PC-9 (cell line): ENCODE data around the gene LETMD1. TPM values are rescaled to one million over a fixed set of nuclear protein-coding genes. Genes with fewer than 3 reads are reported as not detected.

Experiments
- BruUV-seq: library from RNA; stranded (reverse); fragments of 400-500 nt; replicated peaks from 2 replicates; lab custom pipeline; 2021; lab: Mats Ljungman, UMichigan
- CTCF ChIA-PET: fragments of 300-600 bp; sonication (Branson Sonifier 250); formaldehyde crosslinking; loops from one replicate; lab custom pipeline; 2022; ENCODE audit warnings: antibody characterized with exemption; lab: Charles Lee
- POLR2A ChIA-PET: fragments of 300-600 bp; sonication (Branson Sonifier 250); formaldehyde crosslinking; loops from one replicate; lab custom pipeline; 2022; ENCODE audit warnings: antibody characterized with exemption; ENCODE audit not compliant: unreplicated experiment; lab: Charles Lee
- DNase-seq, 2 experiments: peaks; one replicate each; pipeline versions ENCODE4 v3.0.0 to v3.0.0-alpha.2; 2015 to 2022; ENCODE audit warnings: mixed read lengths in 1 of 2
- H2AFZ ChIP-seq: fragments of 200-600 bp; sonication (generic); 2 replicates; pipeline ENCODE4 v1.8.1; 2017; ENCODE audit warnings: antibody characterized with exemption
- H3F3A ChIP-seq: fragments of 200-600 bp; sonication (generic); 2 replicates; pipeline ENCODE4 v1.8.1; 2017; ENCODE audit warnings: antibody characterized with exemption, mild to moderate bottlenecking, low read depth; ENCODE audit not compliant: insufficient read depth
- H3K27ac ChIP-seq: fragments of 200-600 bp; sonication (generic); 2 replicates; pipeline ENCODE4 v1.6.1; 2016; ENCODE audit warnings: mixed run types
- H3K27me3 ChIP-seq: fragments of 200-600 bp; sonication (generic); 2 replicates; pipeline ENCODE4 v1.6.1; 2016; ENCODE audit warnings: low read depth, mixed run types; ENCODE audit not compliant: insufficient read depth
- H3K36me3 ChIP-seq: fragments of 200-600 bp; sonication (generic); 2 replicates; pipeline ENCODE4 v1.6.1; 2016; ENCODE audit warnings: low read depth, mixed run types
- H3K4me1 ChIP-seq: fragments of 200-600 bp; sonication (generic); replicated peaks from 2 replicates; pipeline ENCODE4 v1.6.1; 2016; ENCODE audit warnings: mixed run types; ENCODE audit not compliant: insufficient read depth
- H3K4me2 ChIP-seq: fragments of 200-600 bp; sonication (generic); 2 replicates; pipeline ENCODE4 v1.6.1; 2017; ENCODE audit warnings: mixed run types
- H3K4me3 ChIP-seq: fragments of 200-600 bp; sonication (generic); 2 replicates; pipeline ENCODE4 v1.6.1; 2016; ENCODE audit warnings: mixed run types
- H3K79me2 ChIP-seq: fragments of 200-600 bp; sonication (generic); 2 replicates; pipeline ENCODE4 v1.6.1; 2017; ENCODE audit warnings: low read depth, mixed run types
- H3K9me2 ChIP-seq: fragments of 200-600 bp; sonication (generic); 2 replicates; pipeline ENCODE4 v1.8.1; 2017; ENCODE audit warnings: mild to moderate bottlenecking; ENCODE audit not compliant: insufficient read depth
- H3K9me3 ChIP-seq: fragments of 200-600 bp; sonication (generic); 2 replicates; pipeline ENCODE4 v1.8.1; 2016; ENCODE audit warnings: low read depth; ENCODE audit not compliant: insufficient read depth
- H4K20me1 ChIP-seq: fragments of 200-600 bp; sonication (generic); 2 replicates; pipeline ENCODE4 v1.8.1; 2017; ENCODE audit not compliant: insufficient read depth
- EZH2 ChIP-seq: fragments of 200-600 bp; sonication (generic); IDR thresholded peaks from 2 replicates; pipeline ENCODE4 v1.8.0; 2017; ENCODE audit warnings: antibody characterized with exemption, low read depth
- intact Hi-C: fragments of 100-400 bp; cut with micrococcal nuclease; formaldehyde crosslinking; loops from one replicate; pipeline ENCODE4 v1.10.0; 2022; ENCODE audit not compliant: unreplicated experiment
- total RNA-seq: library from RNA; stranded (reverse); gene quantifications from 2 replicates; pipeline ENCODE4 v1.2.3, GENCODE V29; 2021
- TF ChIP-seq, protein P1 (sequence below): fragments of 200-600 bp; sonication (generic); conservative IDR thresholded peaks from 2 replicates; pipeline ENCODE4 v1.6.1; 2017; ENCODE audit warnings: mixed run types, antibody characterized with exemption, mild to moderate bottlenecking, moderate library complexity

Gene LETMD1
- total RNA-seq, 1 experiment from 2014 or later, result 81.9 TPM

DNA sequence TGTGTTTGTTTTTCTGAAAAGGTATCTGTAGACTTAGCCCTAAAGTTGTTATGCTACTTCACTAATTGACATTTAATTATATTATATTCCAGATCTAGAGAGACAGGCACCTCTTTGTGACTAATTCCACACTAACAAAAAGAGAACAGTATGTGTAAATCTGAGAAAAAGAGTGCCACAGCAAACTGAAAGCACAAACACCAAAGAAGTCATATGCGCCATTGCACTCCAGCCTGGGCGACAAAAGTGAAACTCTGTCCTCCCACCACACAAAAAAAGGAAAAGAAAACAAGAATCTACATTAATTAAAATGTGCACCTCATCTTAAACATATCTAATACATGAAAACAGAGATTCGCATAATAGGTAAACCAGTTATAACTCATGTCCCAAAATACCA, 39.7 kb downstream of the LETMD1 start:
- Histone ChIP-seq H3K36me3 (no peaks in the 10 kb centered on the region), H3K27me3 (no peaks in the 10 kb centered on the region), H3K4me1 (no peaks in the 10 kb centered on the region), H3K27ac (no peak overlapping the region), H3K9me2 (no peaks in the 10 kb centered on the region), H3K9me3 (no peaks in the 10 kb centered on the region), H3K79me2 (no peaks in the 10 kb centered on the region), H3F3A (peaks cover 12% of the 10 kb centered on the region; the same call in 1 of the 2 replicates), H2AFZ (no peak overlapping the region), H4K20me1 (no peaks in the 10 kb centered on the region), H3K4me2 (no peak overlapping the region), H3K4me3 (no peak overlapping the region)
- CTCF ChIA-PET, result no interaction called here
- TF ChIP-seq EZH2, result no peak
- TF ChIP-seq, protein P1, sequence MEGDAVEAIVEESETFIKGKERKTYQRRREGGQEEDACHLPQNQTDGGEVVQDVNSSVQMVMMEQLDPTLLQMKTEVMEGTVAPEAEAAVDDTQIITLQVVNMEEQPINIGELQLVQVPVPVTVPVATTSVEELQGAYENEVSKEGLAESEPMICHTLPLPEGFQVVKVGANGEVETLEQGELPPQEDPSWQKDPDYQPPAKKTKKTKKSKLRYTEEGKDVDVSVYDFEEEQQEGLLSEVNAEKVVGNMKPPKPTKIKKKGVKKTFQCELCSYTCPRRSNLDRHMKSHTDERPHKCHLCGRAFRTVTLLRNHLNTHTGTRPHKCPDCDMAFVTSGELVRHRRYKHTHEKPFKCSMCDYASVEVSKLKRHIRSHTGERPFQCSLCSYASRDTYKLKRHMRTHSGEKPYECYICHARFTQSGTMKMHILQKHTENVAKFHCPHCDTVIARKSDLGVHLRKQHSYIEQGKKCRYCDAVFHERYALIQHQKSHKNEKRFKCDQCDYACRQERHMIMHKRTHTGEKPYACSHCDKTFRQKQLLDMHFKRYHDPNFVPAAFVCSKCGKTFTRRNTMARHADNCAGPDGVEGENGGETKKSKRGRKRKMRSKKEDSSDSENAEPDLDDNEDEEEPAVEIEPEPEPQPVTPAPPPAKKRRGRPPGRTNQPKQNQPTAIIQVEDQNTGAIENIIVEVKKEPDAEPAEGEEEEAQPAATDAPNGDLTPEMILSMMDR, result no peak
- intact Hi-C loops, result loop anchor here (10.0 kb wide), 1 partner anchor 257 kb away; the partner anchor contains the start of gene CELA1
- POLR2A ChIA-PET, result no interaction called here
- no TSS peak for BruUV-seq
- no peak for DNase-seq

DNA sequence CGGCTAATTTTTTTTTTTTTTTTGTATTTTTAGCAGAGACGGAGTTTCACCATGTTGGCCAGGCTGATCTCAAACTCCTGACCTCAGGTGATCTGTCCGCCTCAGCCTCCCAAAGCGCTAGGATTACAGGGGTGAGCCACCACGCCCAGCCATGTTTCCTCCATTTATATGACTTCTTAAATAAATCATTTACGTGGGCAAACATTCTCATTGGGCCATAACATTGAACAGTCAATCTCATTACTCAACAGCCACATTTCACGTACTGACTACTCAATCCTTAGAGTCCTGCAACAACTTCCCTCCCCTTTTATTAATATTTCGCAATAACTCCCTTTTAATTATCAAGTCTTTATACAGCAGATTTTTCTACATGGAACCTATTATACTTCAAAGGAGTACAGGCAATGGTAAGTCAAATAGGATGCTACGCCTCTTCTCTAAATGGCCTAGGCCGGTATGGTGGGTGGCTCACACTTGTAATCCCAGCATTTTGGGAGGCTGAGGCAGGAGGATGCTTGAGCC, 42.6 kb downstream of the LETMD1 start:
- no peak for DNase-seq
- H3K4me2 ChIP-seq, result no peak overlapping the region
- H3K27ac ChIP-seq, result no peak overlapping the region
- TF ChIP-seq, protein P1, result no peak
- no peak for TF ChIP-seq EZH2
- CTCF ChIA-PET, result no interaction called here
- POLR2A ChIA-PET, result no interaction called here
- BruUV-seq, result no TSS peak
- H3K4me1 ChIP-seq, result no peaks in the 10 kb centered on the region
- H3K9me2 ChIP-seq, result no peaks in the 10 kb centered on the region
- no peak overlapping the region for H3K4me3 ChIP-seq
- intact Hi-C loops, result no loop called here
- no peaks in the 10 kb centered on the region for H3K9me3 ChIP-seq
- no peaks in the 10 kb centered on the region for H3K36me3 ChIP-seq
- 0 out of 2 replicates have a peak, but pooled peaks cover 7% of the 10 kb centered on the region for H3F3A ChIP-seq
- no peak overlapping the region for H2AFZ ChIP-seq
- no peaks in the 10 kb centered on the region for H3K27me3 ChIP-seq
- H4K20me1 ChIP-seq, result no peaks in the 10 kb centered on the region
- no peaks in the 10 kb centered on the region for H3K79me2 ChIP-seq

DNA sequence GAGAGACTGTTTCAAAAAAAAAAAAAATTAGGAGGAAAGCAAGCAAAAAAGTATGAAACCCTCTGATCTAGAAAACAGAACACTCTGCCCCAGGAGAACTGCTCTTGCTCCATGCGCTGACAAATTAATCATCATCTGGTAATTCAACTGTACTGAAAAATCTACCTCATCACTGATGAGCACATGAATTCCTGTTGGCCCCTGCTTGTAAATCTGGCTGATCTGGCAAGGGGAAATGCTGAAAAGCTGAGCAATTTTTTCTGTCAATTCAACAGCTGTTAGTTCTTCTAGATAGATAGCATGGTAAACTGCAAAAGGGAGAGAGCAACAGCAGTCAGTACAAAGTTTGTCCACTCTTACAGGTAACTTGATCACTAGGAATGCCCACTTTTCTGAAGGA, 50.5 kb downstream of the LETMD1 start:
- Histone ChIP-seq H3F3A (peaks cover 6% of the 10 kb centered on the region), H3K4me2 (no peak overlapping the region), H3K27ac (no peak overlapping the region), H3K4me1 (no peaks in the 10 kb centered on the region), H4K20me1 (no peaks in the 10 kb centered on the region), H3K27me3 (no peaks in the 10 kb centered on the region), H3K4me3 (no peak overlapping the region), H3K9me2 (no peaks in the 10 kb centered on the region), H2AFZ (no peak overlapping the region), H3K79me2 (no peaks in the 10 kb centered on the region), H3K9me3 (no peaks in the 10 kb centered on the region), H3K36me3 (peaks cover 12% of the 10 kb centered on the region; the same call in 1 of the 2 replicates)
- TF ChIP-seq EZH2, result no peak
- TF ChIP-seq, protein P1, result no peak
- POLR2A ChIA-PET, result no interaction called here
- no TSS peak for BruUV-seq
- intact Hi-C loops, result no loop called here
- no peak for DNase-seq
- CTCF ChIA-PET, result no interaction called here
